HCT116 (cell line): Measurements from ENCODE around the gene TBC1D14. TPM values are rescaled to one million over a fixed set of nuclear protein-coding genes. Genes with fewer than 3 reads are reported as not detected.
A peak's percentile ranks its signal among the peaks of the same experiment; 100 is the strongest.

Experiments used
- ATAC-seq: fragments of 200-7000 bp; cut with Tn5 transposase; 2 replicates; pipeline ENCODE4 v1.9.1; 2020; ENCODE audit warnings: mild to moderate bottlenecking, moderate library complexity
- BruUV-seq: library from RNA; stranded (reverse); fragments of 400-500 nt; replicated peaks from 2 replicates; lab custom pipeline; 2021; lab: Mats Ljungman, UMichigan
- CTCF ChIA-PET: fragments of 300-600 bp; sonication (Branson Sonifier 250); formaldehyde crosslinking; loops from one replicate; lab custom pipeline; 2021; ENCODE audit warnings: antibody characterized with exemption; lab: Charles Lee
- POLR2A ChIA-PET: fragments of 300-600, 350-600 bp; sonication (Branson Sonifier 250); formaldehyde crosslinking; loops from one replicate; lab custom pipeline; 2021; ENCODE audit warnings: antibody characterized with exemption; lab: Charles Lee
- RAD21 ChIA-PET, 2 experiments: fragments of 300-600 bp; sonication (Branson Sonifier 250); formaldehyde crosslinking; loops; one replicate each; lab custom pipeline; 2023; ENCODE audit warnings: low total read pairs in 2 of 2; ENCODE audit not compliant: uncharacterized antibody in 2 of 2, unreplicated experiment in 2 of 2, low non-redundant PET in 1 of 2; lab: Charles Lee
- DNase-seq: peaks from one replicate; pipeline ENCODE4 v3.0.0-alpha.2; 2010; ENCODE audit warnings: low read depth, low spot score
- H2AFZ ChIP-seq: fragments of 200-600 bp; shearing (Covaris generic), sonication (generic); 2 replicates; pipeline ENCODE4 v1.6.1; 2017; ENCODE audit warnings: low read depth, mixed run types, mixed read lengths, antibody characterized with exemption, low read length; ENCODE audit not compliant: poor library complexity, severe bottlenecking
- H3K27ac ChIP-seq: 2 replicates; pipeline ENCODE4 v1.5.1; 2012; ENCODE audit warnings: low read depth, low read length
- H3K27me3 ChIP-seq: fragments of 200-600 bp; sonication (generic); 2 replicates; pipeline ENCODE4 v1.6.1; 2016; ENCODE audit warnings: mixed run types, low read length, mixed read lengths; ENCODE audit not compliant: insufficient read depth
- H3K36me3 ChIP-seq, 2 experiments: fragments of 200-500 bp in 1 of 2; fragments of 200-600 bp in 1 of 2; sonication (Bioruptor generic) in 1 of 2; sonication (generic) in 1 of 2; 2 replicates each; pipeline versions ENCODE4 v1.5.1 to v1.6.1; 2014 to 2016; ENCODE audit warnings: low read length in 2 of 2, inconsistent platforms in 1 of 2, mixed read lengths in 1 of 2, mixed run types in 1 of 2; ENCODE audit not compliant: insufficient read depth in 2 of 2, control insufficient read depth in 1 of 2
- H3K4me1 ChIP-seq, 2 experiments: fragments of 200-600 bp in 1 of 2; sonication (generic) in 1 of 2; 2 replicates each; pipeline versions ENCODE4 v1.5.1 to v1.6.1; 2012 to 2017; ENCODE audit warnings: low read length in 2 of 2, inconsistent platforms in 1 of 2, mild to moderate bottlenecking in 1 of 2, mixed read lengths in 1 of 2, mixed run types in 1 of 2, moderate library complexity in 1 of 2; ENCODE audit not compliant: insufficient read depth in 2 of 2, control insufficient read depth in 1 of 2
- H3K4me2 ChIP-seq: fragments of 200-600 bp; sonication (generic); 2 replicates; pipeline ENCODE4 v1.6.1; 2017; ENCODE audit warnings: mixed run types, low read length, mixed read lengths
- H3K4me3 ChIP-seq, 2 experiments: fragments of 200-600 bp in 1 of 2; sonication (generic) in 1 of 2; replicated peaks in 1 of 2; 2 replicates each; pipeline ENCODE4 v1.5.1; 2011 to 2016; ENCODE audit warnings: low read length in 2 of 2, control low read depth in 1 of 2, low read depth in 1 of 2, mild to moderate bottlenecking in 1 of 2, mixed read lengths in 1 of 2, mixed run types in 1 of 2
- H3K79me2 ChIP-seq: fragments of 200-600 bp; sonication (generic); 2 replicates; pipeline ENCODE4 v1.6.1; 2017; ENCODE audit warnings: mild to moderate bottlenecking, mixed run types, low read length, moderate library complexity, mixed read lengths; ENCODE audit not compliant: insufficient read depth
- H3K9ac ChIP-seq: fragments of 200-600 bp; sonication (generic); 2 replicates; pipeline ENCODE4 v1.6.1; 2016; ENCODE audit warnings: low read length, mixed read lengths
- H3K9me2 ChIP-seq: fragments of 200-600 bp; sonication (generic), shearing (Covaris generic); 2 replicates; pipeline ENCODE4 v1.6.1; 2017; ENCODE audit warnings: mixed run types, mild to moderate bottlenecking, moderate library complexity; ENCODE audit not compliant: insufficient read depth
- H3K9me3 ChIP-seq, 2 experiments: fragments of 200-500 bp in 1 of 2; fragments of 200-600 bp in 1 of 2; sonication (Bioruptor generic) in 1 of 2; sonication (generic) in 1 of 2; 2 replicates each; pipeline ENCODE4 v1.6.1; 2014 to 2017; ENCODE audit warnings: low read length in 2 of 2, mixed read lengths in 2 of 2, inconsistent platforms in 1 of 2, low read depth in 1 of 2, mild to moderate bottlenecking in 1 of 2, mixed run types in 1 of 2, moderate library complexity in 1 of 2; ENCODE audit not compliant: control insufficient read depth in 1 of 2, insufficient read depth in 1 of 2
- H4K20me1 ChIP-seq: fragments of 200-600 bp; sonication (generic), shearing (Covaris generic); 2 replicates; pipeline ENCODE4 v1.6.1; 2017; ENCODE audit warnings: mixed run types, mild to moderate bottlenecking, moderate library complexity; ENCODE audit not compliant: insufficient read depth
- CEBPB ChIP-seq: IDR thresholded peaks from 2 replicates; pipeline ENCODE4 v1.6.1; 2012; ENCODE audit warnings: low read depth
- ELF1 ChIP-seq: IDR thresholded peaks from 2 replicates; pipeline ENCODE4 v1.6.1; 2012; ENCODE audit warnings: low read depth, borderline replicate concordance
- SIN3A ChIP-seq: IDR thresholded peaks from 2 replicates; pipeline ENCODE4 v1.6.1; 2012; ENCODE audit warnings: low read depth
- YY1 ChIP-seq: IDR thresholded peaks from 2 replicates; pipeline ENCODE4 v1.6.1; 2011; ENCODE audit warnings: low read length, low read depth, moderate library complexity, mild to moderate bottlenecking; ENCODE audit not compliant: insufficient replicate concordance; ENCODE audit errors: extremely low read depth
- ZFX ChIP-seq: fragments of 450-650 bp; IDR thresholded peaks from 2 replicates; pipeline ENCODE4 v1.6.1; 2017
- intact Hi-C: fragments of 100-400 bp; cut with micrococcal nuclease; formaldehyde crosslinking; loops from 2 replicates; pipeline ENCODE4 v1.10.0; 2022
- total RNA-seq: library from RNA; stranded (reverse); gene quantifications from one replicate; pipeline ENCODE4 v1.2.1, GENCODE V29; 2021; ENCODE audit not compliant: unreplicated experiment

TBC1D14 gene
- total RNA-seq, 1 experiment from 2014 or later = 62.9 TPM

DNA sequence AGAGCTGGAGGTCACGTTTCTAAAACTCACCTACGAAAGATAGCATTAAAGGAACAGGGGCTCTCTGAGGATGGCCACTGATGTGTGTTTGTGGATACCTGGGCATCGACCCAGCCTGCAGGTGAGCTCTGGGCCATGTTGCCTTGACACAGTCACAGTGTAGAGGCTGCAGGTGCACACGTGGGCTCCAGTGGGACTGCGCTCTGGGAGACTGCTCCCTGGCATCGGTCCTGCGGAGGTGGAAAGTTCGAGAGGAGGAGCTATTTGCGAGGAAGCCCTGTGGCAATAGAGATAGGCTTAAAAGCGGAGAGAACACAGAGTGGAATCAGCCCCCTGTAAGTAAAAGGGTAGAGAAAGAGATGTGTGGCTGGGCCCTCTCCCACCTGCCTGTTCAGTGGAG is 121.2 kb downstream of the TBC1D14 start:
- Histone ChIP-seq H3K9me2 (no peaks in the 10 kb centered on the region), H3K36me3 (peaks cover 5 to 20% of the 10 kb centered on the region in 2 experiments; a peak in 3 of 4 replicates), H2AFZ (no peak overlapping the region), H3K79me2 (no peaks in the 10 kb centered on the region), H3K9me3 (no peaks in the 10 kb centered on the region), H3K4me2 (no peak overlapping the region), H3K4me3 (no peak overlapping the region), H3K27ac (no peak overlapping the region), H4K20me1 (no peaks in the 10 kb centered on the region), H3K9ac (no peak overlapping the region), H3K27me3 (no peaks in the 10 kb centered on the region), H3K4me1 (peaks cover 0 to 31% of the 10 kb centered on the region in 2 experiments; a peak in 2 of 4 replicates)
- TF ChIP-seq YY1 = no peak
- TF ChIP-seq SIN3A = no peak
- ChIA-PET POLR2A (no interaction called here), RAD21 (no interaction called here), CTCF (interaction anchor here (1.4 kb wide), 1 partner anchor 12 kb away, joined by 4 read pairs; a partner anchor contains a TSS)
- intact Hi-C loops = no loop called here
- TSS peak; percentile 27 for BruUV-seq
- DNase-seq (no peak), ATAC-seq (no peak)

DNA sequence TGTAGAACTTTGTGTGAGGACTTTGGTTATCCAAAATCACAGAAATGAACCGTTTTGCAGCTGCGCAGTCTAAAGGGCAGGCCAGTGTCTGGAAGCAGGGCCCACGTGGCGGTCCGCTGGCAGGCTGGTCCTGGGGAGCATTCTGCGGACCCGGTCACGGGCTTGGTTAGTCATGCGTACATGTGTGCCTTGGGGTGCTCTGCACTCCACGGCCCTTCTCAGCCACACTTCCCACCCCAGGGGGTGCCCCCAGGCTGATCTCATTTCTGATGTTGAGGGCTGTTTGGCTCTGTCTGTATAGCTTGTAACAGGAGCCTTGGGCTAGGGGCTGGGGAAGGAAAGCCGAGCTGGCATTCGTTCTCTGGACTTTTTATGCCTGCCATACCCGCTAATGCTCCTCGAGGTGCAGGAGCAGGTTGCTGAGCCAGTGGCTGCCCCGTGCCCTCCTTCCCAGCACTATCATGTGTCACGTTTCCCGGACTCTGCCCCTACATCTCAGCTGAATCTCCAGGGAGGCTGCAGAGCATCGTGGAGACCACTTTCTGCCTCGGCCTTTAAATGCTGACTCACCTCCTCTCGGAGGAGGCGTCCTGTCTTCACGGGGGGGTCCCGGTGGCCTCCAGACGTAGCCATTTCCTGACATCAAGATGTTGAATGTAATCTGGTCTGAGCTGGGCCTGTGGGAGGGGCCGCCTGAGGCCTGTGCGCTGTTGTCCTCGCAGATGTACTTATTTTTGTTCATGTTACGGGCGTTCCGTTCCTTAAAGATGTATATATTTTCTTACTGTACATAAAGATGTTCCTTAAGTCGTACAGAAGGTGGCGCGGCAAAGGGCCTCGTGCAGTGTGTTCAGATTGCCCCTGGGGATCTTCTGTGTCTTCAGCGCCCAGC is 122.2 kb downstream of the TBC1D14 start:
- ChIA-PET POLR2A (no interaction called here), CTCF (no interaction called here), RAD21 (no interaction called here)
- H3K27me3 ChIP-seq = no peaks in the 10 kb centered on the region
- H3K4me3 ChIP-seq = no peak overlapping the region
- H3K79me2 ChIP-seq = no peaks in the 10 kb centered on the region
- peaks cover 4 to 40% of the 10 kb centered on the region in 2 experiments for H3K4me1 ChIP-seq
- H3K4me2 ChIP-seq = no peak overlapping the region
- H3K9me2 ChIP-seq = no peaks in the 10 kb centered on the region
- TF ChIP-seq ZFX = no peak
- TF ChIP-seq CEBPB = no peak
- no peak for TF ChIP-seq ELF1
- no peaks in the 10 kb centered on the region for H3K9me3 ChIP-seq
- H4K20me1 ChIP-seq = no peaks in the 10 kb centered on the region
- H3K9ac ChIP-seq = no peak overlapping the region
- ATAC-seq (no peak), DNase-seq (no peak)
- H3K27ac ChIP-seq = no peak overlapping the region
- intact Hi-C loops = no loop called here
- H2AFZ ChIP-seq = no peak overlapping the region
- H3K36me3 ChIP-seq = peaks cover 5 to 20% of the 10 kb centered on the region in 2 experiments; a peak in 3 of 4 replicates
- BruUV-seq = no TSS peak
